Measurements from ENCODE around the gene MCRIP2.

- TF ChIP-seq CTCF (IDR thresholded peaks at IDR 0.05), result no peak
- TF ChIP-seq POLR2A (IDR thresholded peaks at IDR 0.05), result no peak
Measured at GRCh38 chr16:606656-607307, 34.8 kb upstream of the MCRIP2 start.
